Spleen (tissue), 11 donors: ENCODE results near the gene PER1. TPM values are rescaled to one million over a fixed set of nuclear protein-coding genes. Genes with fewer than 3 reads are reported as not detected.
A peak's percentile ranks its signal among the peaks of the same experiment; 100 is the strongest.

Experiments
- DNase-seq: peaks from one replicate; pipeline ENCODE4 v3.0.0-alpha.2; 2020
- H3K27ac ChIP-seq, 8 donors: fragments of 200-600 bp; sonication (generic) in 7 of 8; 1 replicate in 4 of 8; 2 replicates in 4 of 8; pipeline versions ENCODE4 v1.5.0 to v1.8.0; 2016 to 2021; ENCODE audit warnings: inconsistent platforms in 4 of 8, mild to moderate bottlenecking in 4 of 8, moderate library complexity in 1 of 8
- H3K27me3 ChIP-seq, 7 donors: fragments of 200-600 bp; sonication (generic) in 6 of 7; replicated peaks in 1 of 7; 1 replicate in 4 of 7; 2 replicates in 3 of 7; pipeline versions ENCODE4 v1.5.0 to v1.8.0; 2016 to 2021; ENCODE audit warnings: inconsistent platforms in 3 of 7, mild to moderate bottlenecking in 1 of 7
- H3K36me3 ChIP-seq, 6 donors: fragments of 200-600 bp; sonication (generic) in 5 of 6; 1 replicate in 4 of 6; 2 replicates in 2 of 6; pipeline versions ENCODE4 v1.5.0 to v1.8.0; 2016 to 2021; ENCODE audit warnings: inconsistent platforms in 2 of 6
- H3K4me1 ChIP-seq, 6 donors: fragments of 200-600 bp; sonication (generic) in 5 of 6; 1 replicate in 3 of 6; 2 replicates in 3 of 6; pipeline versions ENCODE4 v1.5.0 to v1.8.0; 2016 to 2021; ENCODE audit warnings: inconsistent platforms in 3 of 6
- H3K4me3 ChIP-seq, 8 donors: fragments of 200-600 bp; sonication (generic) in 7 of 8; 1 replicate in 4 of 8; 2 replicates in 4 of 8; pipeline versions ENCODE4 v1.5.0 to v1.8.0; 2016 to 2021; ENCODE audit warnings: inconsistent platforms in 4 of 8, mild to moderate bottlenecking in 4 of 8, moderate library complexity in 2 of 8
- H3K9me3 ChIP-seq, 8 donors: fragments of 200-600 bp; sonication (generic) in 7 of 8; 1 replicate in 4 of 8; 2 replicates in 4 of 8; pipeline versions ENCODE4 v1.5.0 to v1.8.0; 2016 to 2021; ENCODE audit warnings: inconsistent platforms in 4 of 8
- POLR2A ChIP-seq, 3 donors: fragments of 450-650 bp; IDR thresholded peaks; one replicate each; pipeline ENCODE4 v1.5.1; 2017; ENCODE audit warnings: antibody characterized with exemption in 3 of 3, mild to moderate bottlenecking in 1 of 3
- POLR2AphosphoS5 ChIP-seq, 3 donors: sonication (generic); formaldehyde crosslinking; IDR thresholded peaks; one replicate each; pipeline ENCODE4 v1.5.1; 2017; ENCODE audit warnings: antibody characterized with exemption in 3 of 3
- WGBS, 5 donors: extraction: QIAGEN DNeasy Blood & Tissue Kit in 3 of 5; methylation state at CpG; one replicate each; pipeline versions ENCODE4 v1.1.5 to v1.1.7; 2013 to 2018; 5-methylcytosine and 5-hydroxymethylcytosine counted together
- intact Hi-C: fragments of 100-400 bp; cut with DNase I; formaldehyde crosslinking; loops from one replicate; pipeline ENCODE4 v1.15.0; 2023; ENCODE audit warnings: low total_unique reads
- polyA plus RNA-seq, 3 donors: library from polyadenylated mRNA; stranded (reverse); fragments of 200-250 nt; gene quantifications; one replicate each; pipeline ENCODE4 v1.2.1, GENCODE V29; 2013
- total RNA-seq, 7 donors: library from RNA; depleted of rRNA in 3 of 7; stranded (reverse); fragments of >200 nt in 3 of 7; fragmentation: NEBNext Ultra II Directional in 4 of 7; extraction: Animal tissue kit (Norgen Biotek cat#: 25700) in 4 of 7; gene quantifications; one replicate each; pipeline versions ENCODE4 v1.1.0 to v1.2.1, GENCODE V29; 2016 to 2021
- TF ChIP-seq, protein P1 (sequence below), 11 experiments: fragments of 200-600 bp in 7 of 11; fragments of 450-650 bp in 4 of 11; sonication (generic) in 4 of 11; IDR thresholded peaks in 8 of 11; conservative IDR thresholded peaks in 3 of 11; 1 replicate in 7 of 11; 2 replicates in 4 of 11; pipeline versions ENCODE4 v1.4.0 to v1.8.0; 2016 to 2021; ENCODE audit warnings: antibody characterized with exemption in 11 of 11, inconsistent platforms in 4 of 11, mild to moderate bottlenecking in 1 of 11
- donor health status: healthy with polysubstance abuse.
- donor health status: DM: no; HTN: no; CAD: no; lungs with moderate emphysema.
- donor health status: DM: no; HTN: no; CAD: no.
- donor health status: Bipolar disorder and iron deficiency.
- donor health status: healthy.
- donor health status: DM: no; HTN: no; CAD: no.
- donor health status: DM: yes; HTN: yes; CAD: no.

The PER1 gene
- total and polyA plus RNA-seq, 10 donors: 12.6 to 213 (median 73.5) TPM

DNA sequence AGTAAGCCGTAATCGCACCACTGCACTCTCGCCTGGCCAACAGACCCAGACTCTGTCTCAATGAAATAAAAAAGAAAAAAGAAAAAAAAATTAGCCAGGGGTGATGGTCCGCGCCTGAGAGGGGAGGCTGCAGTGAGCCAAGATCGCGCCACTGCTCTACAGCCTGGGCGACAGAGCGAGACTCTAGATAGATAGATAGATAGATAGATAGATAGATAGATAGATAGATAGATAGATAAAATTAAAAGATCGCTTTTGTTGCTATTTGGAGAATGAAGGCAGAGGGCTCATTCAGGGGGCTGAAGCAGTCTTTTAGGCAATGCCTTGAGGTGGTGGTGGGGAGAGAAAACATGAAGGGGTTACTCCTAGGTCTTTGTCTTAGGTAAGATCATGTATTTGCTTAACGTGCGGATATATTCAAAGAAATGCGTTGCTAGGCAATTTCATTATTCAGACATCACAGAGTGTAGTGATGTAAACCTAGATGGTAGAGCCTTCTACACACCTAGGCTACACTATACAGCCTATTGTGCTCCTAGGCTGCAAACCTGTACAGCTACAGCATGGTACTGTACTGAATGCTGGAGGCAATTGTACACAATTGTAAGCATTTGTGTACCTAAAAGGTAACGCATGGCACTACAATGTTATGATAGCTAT lies 23.9 kb downstream of the PER1 start:
- Histone ChIP-seq H3K36me3 (no peaks in the 10 kb centered on the region), H3K27me3 (peaks cover 1 to 82% (median 21%) of the 10 kb centered on the region in 7 donors)
- 86 to 89% (median 88%) methylated on average over 14 of the region's 14 CpGs for WGBS, 5 donors

DNA sequence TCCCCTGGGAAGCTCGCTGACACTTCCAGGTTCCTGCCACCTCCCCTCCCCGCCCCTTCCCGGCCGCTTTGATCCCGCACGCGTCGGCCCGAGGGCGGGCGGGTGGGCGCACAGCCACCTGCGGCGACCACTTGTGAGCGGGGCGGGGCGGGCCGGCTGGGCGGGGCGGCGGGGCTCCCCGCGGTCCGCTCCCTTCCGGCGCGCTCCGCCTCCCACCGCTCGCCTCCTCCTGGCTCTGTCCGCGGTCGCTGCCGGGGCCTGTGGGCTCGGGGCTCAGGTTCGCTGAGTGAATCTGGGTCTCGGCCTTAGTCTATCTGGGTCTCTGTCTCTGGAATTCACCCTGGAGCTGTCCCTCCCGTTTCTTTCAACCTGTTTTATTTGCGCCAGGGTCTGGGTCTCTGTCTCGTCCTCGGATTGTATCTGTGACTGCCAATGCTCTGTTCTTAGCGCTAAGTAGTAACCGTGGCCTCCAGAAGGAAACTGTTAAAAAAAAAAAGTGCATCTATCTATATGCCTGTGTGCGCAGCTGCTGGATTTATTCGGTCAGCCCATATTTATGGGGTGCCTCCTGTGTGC lies 25.6 kb downstream of the PER1 start:
- TF ChIP-seq, protein P1, sequence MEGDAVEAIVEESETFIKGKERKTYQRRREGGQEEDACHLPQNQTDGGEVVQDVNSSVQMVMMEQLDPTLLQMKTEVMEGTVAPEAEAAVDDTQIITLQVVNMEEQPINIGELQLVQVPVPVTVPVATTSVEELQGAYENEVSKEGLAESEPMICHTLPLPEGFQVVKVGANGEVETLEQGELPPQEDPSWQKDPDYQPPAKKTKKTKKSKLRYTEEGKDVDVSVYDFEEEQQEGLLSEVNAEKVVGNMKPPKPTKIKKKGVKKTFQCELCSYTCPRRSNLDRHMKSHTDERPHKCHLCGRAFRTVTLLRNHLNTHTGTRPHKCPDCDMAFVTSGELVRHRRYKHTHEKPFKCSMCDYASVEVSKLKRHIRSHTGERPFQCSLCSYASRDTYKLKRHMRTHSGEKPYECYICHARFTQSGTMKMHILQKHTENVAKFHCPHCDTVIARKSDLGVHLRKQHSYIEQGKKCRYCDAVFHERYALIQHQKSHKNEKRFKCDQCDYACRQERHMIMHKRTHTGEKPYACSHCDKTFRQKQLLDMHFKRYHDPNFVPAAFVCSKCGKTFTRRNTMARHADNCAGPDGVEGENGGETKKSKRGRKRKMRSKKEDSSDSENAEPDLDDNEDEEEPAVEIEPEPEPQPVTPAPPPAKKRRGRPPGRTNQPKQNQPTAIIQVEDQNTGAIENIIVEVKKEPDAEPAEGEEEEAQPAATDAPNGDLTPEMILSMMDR (IDR thresholded peaks at IDR 0.05 in 8 of 11, conservative IDR thresholded peaks at IDR 0.05 in 3 of 11): no peak
- TF ChIP-seq POLR2AphosphoS5 (IDR thresholded peaks at IDR 0.05): peak in 1 of 3 donors; percentile 42
- TF ChIP-seq POLR2A (IDR thresholded peaks at IDR 0.05): no peak
- H3K27me3 ChIP-seq: peaks cover 4 to 98% (median 38%) of the 10 kb centered on the region in 7 donors
- WGBS, 5 donors: 1% methylated on average over 17 to 45 of the region's 45 CpGs
- H3K4me1 ChIP-seq: peaks cover 44 to 62% (median 57%) of the 10 kb centered on the region in 6 donors
- H3K4me3 ChIP-seq: peak overlapping the region; percentile 49 to 86 (median 61)
- no peaks in the 10 kb centered on the region for H3K36me3 ChIP-seq
- H3K27ac ChIP-seq: peak overlapping the region in 7 of 8 donors; percentile 41 to 80 (median 56)
- no peak for DNase-seq
- intact Hi-C loops: no loop called here
- H3K9me3 ChIP-seq: no peaks in the 10 kb centered on the region

More for the DNA sequence above, 23.9 kb downstream of the PER1 start:
- peaks cover 27 to 45% (median 40%) of the 10 kb centered on the region in 6 donors for H3K4me1 ChIP-seq
- no peaks in the 10 kb centered on the region for H3K9me3 ChIP-seq
- no peak overlapping the region for H3K27ac ChIP-seq
- DNase-seq: no peak
- no peak overlapping the region for H3K4me3 ChIP-seq
- intact Hi-C loops: no loop called here
- TF ChIP-seq POLR2A (IDR thresholded peaks at IDR 0.05): no peak
- TF ChIP-seq POLR2AphosphoS5 (IDR thresholded peaks at IDR 0.05): no peak
- TF ChIP-seq, protein P1 (IDR thresholded peaks at IDR 0.05 in 8 of 11, conservative IDR thresholded peaks at IDR 0.05 in 3 of 11): no peak

- H3K9me3 ChIP-seq: no peaks in the 10 kb centered on the region
- intact Hi-C loops: no loop called here
- TF ChIP-seq POLR2A (IDR thresholded peaks at IDR 0.05): no peak
- TF ChIP-seq POLR2AphosphoS5 (IDR thresholded peaks at IDR 0.05): no peak
- TF ChIP-seq, protein P1 (IDR thresholded peaks at IDR 0.05 in 8 of 11, conservative IDR thresholded peaks at IDR 0.05 in 3 of 11): no peak
- DNase-seq: no peak
- H3K27me3 ChIP-seq: peaks cover 4 to 100% (median 42%) of the 10 kb centered on the region in 7 donors
- peaks cover 49 to 67% (median 62%) of the 10 kb centered on the region in 6 donors for H3K4me1 ChIP-seq
- peak overlapping the region; percentile 49 to 86 (median 61) for H3K4me3 ChIP-seq
- 0 to 1% (median 1%) methylated on average over 35 of the region's 35 CpGs for WGBS, 5 donors
- no peaks in the 10 kb centered on the region for H3K36me3 ChIP-seq
- peak overlapping the region in 7 of 8 donors; percentile 41 to 80 (median 56) for H3K27ac ChIP-seq
Measured at GRCh38 chr17:8125947-8126490, 26.2 kb downstream of the PER1 start.
